ENCODE measurements around the gene ANKH. TPM values are rescaled to one million over a fixed set of nuclear protein-coding genes. Genes with fewer than 3 reads are reported as not detected.

The ANKH gene
- polyA plus RNA-seq, 1 donor from 2014 or later = 9.9 TPM

- no peaks in the 10 kb centered on the region for H4K20me1 ChIP-seq (ENCODE audit: insufficient read depth)
- no peak overlapping the region for H3K9ac ChIP-seq (ENCODE audit: low read length)
- H3F3A ChIP-seq (ENCODE audit: insufficient read depth, low read length, poor library complexity, severe bottlenecking) = no peaks in the 10 kb centered on the region
- H3K79me2 ChIP-seq (replicated peaks; ENCODE audit: insufficient read depth, low read length) = no peaks in the 10 kb centered on the region
- H3K27me3 ChIP-seq (ENCODE audit: insufficient read depth, low read depth, low read length) = no peaks in the 10 kb centered on the region
- no peaks in the 10 kb centered on the region for H3K9me3 ChIP-seq (ENCODE audit: low read length)
- H2AFZ ChIP-seq (ENCODE audit: low read depth, low read length) = no peak overlapping the region
- peaks cover 4% of the 10 kb centered on the region for H3K36me3 ChIP-seq (ENCODE audit: insufficient read depth, low read length)
- TF ChIP-seq REST (IDR thresholded peaks at IDR 0.05; ENCODE audit: borderline replicate concordance) (no peak), RAD21 (conservative IDR thresholded peaks at IDR 0.05) (no peak), TAF1 (IDR thresholded peaks at IDR 0.05; ENCODE audit: low read depth) (no peak), POLR2AphosphoS5 (IDR thresholded peaks at IDR 0.05) (no peak), EZH2 (IDR thresholded peaks at IDR 0.05; ENCODE audit: borderline replicate concordance, insufficient read depth, low read length, poor library complexity, severe bottlenecking) (no peak), EP300 (conservative IDR thresholded peaks at IDR 0.05; ENCODE audit: poor library complexity, severe bottlenecking) (no peak), MXI1 (conservative IDR thresholded peaks at IDR 0.05; ENCODE audit: poor library complexity, severe bottlenecking) (no peak), CTCF (IDR thresholded peaks at IDR 0.05; ENCODE audit: poor library complexity, severe bottlenecking) (no peak), SMC3 (conservative IDR thresholded peaks at IDR 0.05; ENCODE audit: poor library complexity) (no peak)
- H3K4me3 ChIP-seq (ENCODE audit: low read length) = no peak overlapping the region
- H3K4me2 ChIP-seq (ENCODE audit: low read length) = no peak overlapping the region
- H3K27ac ChIP-seq (ENCODE audit: low read length) = no peak overlapping the region
- H3K9me2 ChIP-seq (ENCODE audit: insufficient read depth, low read length) = no peaks in the 10 kb centered on the region
Observed at GRCh38 chr5:14737291-14737690, 134.3 kb downstream of the ANKH start.

- Histone ChIP-seq H3K9me3 (ENCODE audit: low read length) (no peaks in the 10 kb centered on the region), H3K4me2 (ENCODE audit: low read length) (no peak overlapping the region), H3K9ac (ENCODE audit: low read length) (no peak overlapping the region), H3F3A (ENCODE audit: insufficient read depth, low read length, poor library complexity, severe bottlenecking) (no peaks in the 10 kb centered on the region), H3K79me2 (replicated peaks; ENCODE audit: insufficient read depth, low read length) (no peaks in the 10 kb centered on the region), H3K4me3 (ENCODE audit: low read length) (no peak overlapping the region), H3K9me2 (ENCODE audit: insufficient read depth, low read length) (no peaks in the 10 kb centered on the region), H3K36me3 (ENCODE audit: insufficient read depth, low read length) (peaks cover under 1% of the 10 kb centered on the region), H3K27me3 (ENCODE audit: insufficient read depth, low read depth, low read length) (no peaks in the 10 kb centered on the region), H2AFZ (ENCODE audit: low read depth, low read length) (no peak overlapping the region), H3K27ac (ENCODE audit: low read length) (no peak overlapping the region), H4K20me1 (ENCODE audit: insufficient read depth) (no peaks in the 10 kb centered on the region)
- no peak for TF ChIP-seq POLR2AphosphoS5 (IDR thresholded peaks at IDR 0.05)
- TF ChIP-seq SMC3 (conservative IDR thresholded peaks at IDR 0.05; ENCODE audit: poor library complexity) = no peak
- no peak for TF ChIP-seq MXI1 (conservative IDR thresholded peaks at IDR 0.05; ENCODE audit: poor library complexity, severe bottlenecking)
- TF ChIP-seq RAD21 (conservative IDR thresholded peaks at IDR 0.05) = no peak
- TF ChIP-seq TAF1 (IDR thresholded peaks at IDR 0.05; ENCODE audit: low read depth) = no peak
- no peak for TF ChIP-seq CTCF (IDR thresholded peaks at IDR 0.05; ENCODE audit: poor library complexity, severe bottlenecking)
- TF ChIP-seq EZH2 (IDR thresholded peaks at IDR 0.05; ENCODE audit: borderline replicate concordance, insufficient read depth, low read length, poor library complexity, severe bottlenecking) = no peak
- TF ChIP-seq REST (IDR thresholded peaks at IDR 0.05; ENCODE audit: borderline replicate concordance) = no peak
- TF ChIP-seq EP300 (conservative IDR thresholded peaks at IDR 0.05; ENCODE audit: poor library complexity, severe bottlenecking) = no peak
Observed at GRCh38 chr5:14735944-14736343, 135.6 kb downstream of the ANKH start.

Data from neural cell (in vitro differentiated cells).